Measurements from ENCODE around the gene PPP3R1. TPM values are rescaled to one million over a fixed set of nuclear protein-coding genes. Genes with fewer than 3 reads are reported as not detected.

PPP3R1 gene
- total and polyA plus RNA-seq, 2 of the 8 experiments (the other 6 are each of a cell fraction or from before 2014, with no cell fraction given) = 9.3 to 85.1 TPM

DNA sequence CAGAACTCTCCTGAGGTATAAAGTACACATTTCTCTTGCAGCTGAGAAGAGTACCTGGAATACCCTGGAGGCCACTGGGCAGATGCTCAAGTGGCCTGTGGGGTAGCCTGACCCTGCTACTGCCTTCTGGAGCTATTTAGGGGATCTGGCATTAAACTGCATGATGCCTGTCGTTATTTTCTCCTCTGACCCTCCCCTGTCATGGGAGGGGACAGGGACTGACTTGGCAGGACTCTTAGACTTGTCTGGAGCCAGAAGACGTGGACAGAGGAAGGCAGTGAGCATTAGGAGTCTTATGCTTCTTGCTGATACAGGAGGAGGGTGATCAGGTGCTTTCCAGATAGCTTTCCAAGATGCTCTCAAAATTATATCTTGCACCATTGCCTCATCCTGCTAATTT is 42.6 kb upstream of the PPP3R1 start (continued):
- TF ChIP-seq, protein P1, sequence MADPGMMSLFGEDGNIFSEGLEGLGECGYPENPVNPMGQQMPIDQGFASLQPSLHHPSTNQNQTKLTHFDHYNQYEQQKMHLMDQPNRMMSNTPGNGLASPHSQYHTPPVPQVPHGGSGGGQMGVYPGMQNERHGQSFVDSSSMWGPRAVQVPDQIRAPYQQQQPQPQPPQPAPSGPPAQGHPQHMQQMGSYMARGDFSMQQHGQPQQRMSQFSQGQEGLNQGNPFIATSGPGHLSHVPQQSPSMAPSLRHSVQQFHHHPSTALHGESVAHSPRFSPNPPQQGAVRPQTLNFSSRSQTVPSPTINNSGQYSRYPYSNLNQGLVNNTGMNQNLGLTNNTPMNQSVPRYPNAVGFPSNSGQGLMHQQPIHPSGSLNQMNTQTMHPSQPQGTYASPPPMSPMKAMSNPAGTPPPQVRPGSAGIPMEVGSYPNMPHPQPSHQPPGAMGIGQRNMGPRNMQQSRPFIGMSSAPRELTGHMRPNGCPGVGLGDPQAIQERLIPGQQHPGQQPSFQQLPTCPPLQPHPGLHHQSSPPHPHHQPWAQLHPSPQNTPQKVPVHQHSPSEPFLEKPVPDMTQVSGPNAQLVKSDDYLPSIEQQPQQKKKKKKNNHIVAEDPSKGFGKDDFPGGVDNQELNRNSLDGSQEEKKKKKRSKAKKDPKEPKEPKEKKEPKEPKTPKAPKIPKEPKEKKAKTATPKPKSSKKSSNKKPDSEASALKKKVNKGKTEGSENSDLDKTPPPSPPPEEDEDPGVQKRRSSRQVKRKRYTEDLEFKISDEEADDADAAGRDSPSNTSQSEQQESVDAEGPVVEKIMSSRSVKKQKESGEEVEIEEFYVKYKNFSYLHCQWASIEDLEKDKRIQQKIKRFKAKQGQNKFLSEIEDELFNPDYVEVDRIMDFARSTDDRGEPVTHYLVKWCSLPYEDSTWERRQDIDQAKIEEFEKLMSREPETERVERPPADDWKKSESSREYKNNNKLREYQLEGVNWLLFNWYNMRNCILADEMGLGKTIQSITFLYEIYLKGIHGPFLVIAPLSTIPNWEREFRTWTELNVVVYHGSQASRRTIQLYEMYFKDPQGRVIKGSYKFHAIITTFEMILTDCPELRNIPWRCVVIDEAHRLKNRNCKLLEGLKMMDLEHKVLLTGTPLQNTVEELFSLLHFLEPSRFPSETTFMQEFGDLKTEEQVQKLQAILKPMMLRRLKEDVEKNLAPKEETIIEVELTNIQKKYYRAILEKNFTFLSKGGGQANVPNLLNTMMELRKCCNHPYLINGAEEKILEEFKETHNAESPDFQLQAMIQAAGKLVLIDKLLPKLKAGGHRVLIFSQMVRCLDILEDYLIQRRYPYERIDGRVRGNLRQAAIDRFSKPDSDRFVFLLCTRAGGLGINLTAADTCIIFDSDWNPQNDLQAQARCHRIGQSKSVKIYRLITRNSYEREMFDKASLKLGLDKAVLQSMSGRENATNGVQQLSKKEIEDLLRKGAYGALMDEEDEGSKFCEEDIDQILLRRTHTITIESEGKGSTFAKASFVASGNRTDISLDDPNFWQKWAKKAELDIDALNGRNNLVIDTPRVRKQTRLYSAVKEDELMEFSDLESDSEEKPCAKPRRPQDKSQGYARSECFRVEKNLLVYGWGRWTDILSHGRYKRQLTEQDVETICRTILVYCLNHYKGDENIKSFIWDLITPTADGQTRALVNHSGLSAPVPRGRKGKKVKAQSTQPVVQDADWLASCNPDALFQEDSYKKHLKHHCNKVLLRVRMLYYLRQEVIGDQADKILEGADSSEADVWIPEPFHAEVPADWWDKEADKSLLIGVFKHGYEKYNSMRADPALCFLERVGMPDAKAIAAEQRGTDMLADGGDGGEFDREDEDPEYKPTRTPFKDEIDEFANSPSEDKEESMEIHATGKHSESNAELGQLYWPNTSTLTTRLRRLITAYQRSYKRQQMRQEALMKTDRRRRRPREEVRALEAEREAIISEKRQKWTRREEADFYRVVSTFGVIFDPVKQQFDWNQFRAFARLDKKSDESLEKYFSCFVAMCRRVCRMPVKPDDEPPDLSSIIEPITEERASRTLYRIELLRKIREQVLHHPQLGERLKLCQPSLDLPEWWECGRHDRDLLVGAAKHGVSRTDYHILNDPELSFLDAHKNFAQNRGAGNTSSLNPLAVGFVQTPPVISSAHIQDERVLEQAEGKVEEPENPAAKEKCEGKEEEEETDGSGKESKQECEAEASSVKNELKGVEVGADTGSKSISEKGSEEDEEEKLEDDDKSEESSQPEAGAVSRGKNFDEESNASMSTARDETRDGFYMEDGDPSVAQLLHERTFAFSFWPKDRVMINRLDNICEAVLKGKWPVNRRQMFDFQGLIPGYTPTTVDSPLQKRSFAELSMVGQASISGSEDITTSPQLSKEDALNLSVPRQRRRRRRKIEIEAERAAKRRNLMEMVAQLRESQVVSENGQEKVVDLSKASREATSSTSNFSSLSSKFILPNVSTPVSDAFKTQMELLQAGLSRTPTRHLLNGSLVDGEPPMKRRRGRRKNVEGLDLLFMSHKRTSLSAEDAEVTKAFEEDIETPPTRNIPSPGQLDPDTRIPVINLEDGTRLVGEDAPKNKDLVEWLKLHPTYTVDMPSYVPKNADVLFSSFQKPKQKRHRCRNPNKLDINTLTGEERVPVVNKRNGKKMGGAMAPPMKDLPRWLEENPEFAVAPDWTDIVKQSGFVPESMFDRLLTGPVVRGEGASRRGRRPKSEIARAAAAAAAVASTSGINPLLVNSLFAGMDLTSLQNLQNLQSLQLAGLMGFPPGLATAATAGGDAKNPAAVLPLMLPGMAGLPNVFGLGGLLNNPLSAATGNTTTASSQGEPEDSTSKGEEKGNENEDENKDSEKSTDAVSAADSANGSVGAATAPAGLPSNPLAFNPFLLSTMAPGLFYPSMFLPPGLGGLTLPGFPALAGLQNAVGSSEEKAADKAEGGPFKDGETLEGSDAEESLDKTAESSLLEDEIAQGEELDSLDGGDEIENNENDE (IDR thresholded peaks at IDR 0.05; ENCODE audit: insufficient replicate concordance, low read length) = no peak
- TF ChIP-seq CHD1 (IDR thresholded peaks at IDR 0.05; ENCODE audit: low read depth, low read length) (no peak), HDAC6 (IDR thresholded peaks at IDR 0.05; ENCODE audit: low read depth, low read length) (no peak), FOSL1 (IDR thresholded peaks at IDR 0.05; ENCODE audit: insufficient read depth, low read depth, low read length) (no peak), NRF1 (IDR thresholded peaks at IDR 0.05; ENCODE audit: low read depth, low read length) (no peak), BACH1 (IDR thresholded peaks at IDR 0.05; ENCODE audit: low read length) (no peak), RNF2 (IDR thresholded peaks at IDR 0.05; ENCODE audit: borderline replicate concordance, low read depth, low read length, missing control alignments, poor library complexity, severe bottlenecking) (no peak), SAP30 (IDR thresholded peaks at IDR 0.05; ENCODE audit: insufficient read depth, insufficient replicate concordance, low read length) (no peak), SRF (IDR thresholded peaks at IDR 0.05; ENCODE audit: low read depth, low read length) (no peak), EP300 (IDR thresholded peaks at IDR 0.05; ENCODE audit: borderline replicate concordance in 1 of 2, low read depth in 2 of 2, low read length in 2 of 2) (no peak)
- TF ChIP-seq, protein P2, sequence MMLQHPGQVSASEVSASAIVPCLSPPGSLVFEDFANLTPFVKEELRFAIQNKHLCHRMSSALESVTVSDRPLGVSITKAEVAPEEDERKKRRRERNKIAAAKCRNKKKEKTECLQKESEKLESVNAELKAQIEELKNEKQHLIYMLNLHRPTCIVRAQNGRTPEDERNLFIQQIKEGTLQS (IDR thresholded peaks at IDR 0.05; ENCODE audit: insufficient read depth, low read depth, low read length) = no peak

Data from H1 (cell line).